K562 (cell line): Measurements from ENCODE around the gene PBXIP1. TPM values are rescaled to one million over a fixed set of nuclear protein-coding genes. Genes with fewer than 3 reads are reported as not detected.
A peak's percentile ranks its signal among the peaks of the same experiment; 100 is the strongest.

ENCODE experiments used
- BCL6 ChIP-seq: fragments of 250-450 bp; sonication (Bioruptor Pico); IDR thresholded peaks from 2 replicates; pipeline ENCODE4 v1.4.0; 2020
- CBFB ChIP-seq: sonication (generic); formaldehyde crosslinking; IDR thresholded peaks from 2 replicates; pipeline ENCODE4 v1.4.0; 2020; ENCODE audit warnings: mild to moderate bottlenecking, missing genetic modification reagents
- EGR1 ChIP-seq: fragments of 450-650 bp; conservative IDR thresholded peaks from 2 replicates; pipeline ENCODE4 v1.6.1; 2017; ENCODE audit warnings: mild to moderate bottlenecking
- JUN ChIP-seq, 2 experiments: sonication (generic) in 1 of 2; formaldehyde crosslinking in 1 of 2; IDR thresholded peaks; 2 replicates each; pipeline versions ENCODE4 v1.6.1 to v1.8.0; 2012 to 2022; ENCODE audit warnings: borderline replicate concordance in 2 of 2, mild to moderate bottlenecking in 2 of 2, improper control_type of control experiment in 1 of 2, low read depth in 1 of 2, low read length in 1 of 2, missing genetic modification reagents in 1 of 2
- MAZ ChIP-seq, 2 experiments: fragments of 450-650 bp in 1 of 2; sonication (generic) in 1 of 2; formaldehyde crosslinking; IDR thresholded peaks in 1 of 2; conservative IDR thresholded peaks in 1 of 2; 2 replicates each; pipeline versions ENCODE4 v1.4.0 to v1.5.0; 2020; ENCODE audit warnings: mild to moderate bottlenecking in 1 of 2, missing genetic modification reagents in 1 of 2
- MBD2 ChIP-seq: sonication (generic); IDR thresholded peaks from 2 replicates; pipeline ENCODE4 v1.6.1; 2016; ENCODE audit warnings: low read depth, borderline replicate concordance
- MTA1 ChIP-seq: fragments of 450-650 bp; IDR thresholded peaks from 2 replicates; pipeline ENCODE4 v1.6.1; 2017; ENCODE audit warnings: borderline replicate concordance
- PHB2 ChIP-seq: fragments of 450-650 bp; IDR thresholded peaks from 2 replicates; pipeline ENCODE4 v1.6.1; 2017; ENCODE audit warnings: low read depth
- PKNOX1 ChIP-seq: fragments of 450-650 bp; IDR thresholded peaks from 2 replicates; pipeline ENCODE4 v1.6.1; 2016
- SETDB1 ChIP-seq: IDR thresholded peaks from one replicate; pipeline ENCODE4 v1.6.1; 2012; ENCODE audit warnings: low read length, control low read depth, inconsistent platforms
- SMARCB1 ChIP-seq: IDR thresholded peaks from 2 replicates; pipeline ENCODE4 v1.6.1; 2011; ENCODE audit warnings: improper control_type of control experiment, low read depth; ENCODE audit not compliant: insufficient read length
- SMC3 ChIP-seq: conservative IDR thresholded peaks from 2 replicates; pipeline ENCODE4 v1.6.1; 2011; ENCODE audit warnings: low read depth, low read length, improper control_type of control experiment; ENCODE audit not compliant: insufficient read depth
- U2AF1 ChIP-seq: fragments of 200-400 bp; formaldehyde crosslinking; optimal IDR thresholded peaks from 2 replicates; pipeline ENCODE3; 2017; ENCODE audit warnings: mild to moderate bottlenecking, low read depth, low read length, moderate library complexity
- ZBED1 ChIP-seq: IDR thresholded peaks from 2 replicates; pipeline ENCODE4 v1.6.1; 2014
- ZFP30 ChIP-seq: fragments of 250-450 bp; sonication (Bioruptor Pico); IDR thresholded peaks from 2 replicates; pipeline ENCODE4 v1.8.0; 2022; ENCODE audit warnings: moderate library complexity, mild to moderate bottlenecking, inconsistent platforms, borderline replicate concordance
- ZFP91 ChIP-seq: sonication (generic); formaldehyde crosslinking; IDR thresholded peaks from 2 replicates; pipeline ENCODE4 v1.8.0; 2022; ENCODE audit warnings: mild to moderate bottlenecking, missing genetic modification reagents
- ZKSCAN3 ChIP-seq: fragments of 250-450 bp; sonication (Bioruptor Pico); IDR thresholded peaks from 2 replicates; pipeline ENCODE4 v1.4.0; 2020
- polyA plus RNA-seq, 8 experiments: library from polyadenylated mRNA; depleted of rRNA in 4 of 8; stranded (reverse) in 5 of 8; unstranded in 3 of 8; fragments of >200 nt; fragmentation: Nextera tagmentation in 2 of 8; fragmentation: Illumina TruSeq in 1 of 8; extraction: Ambion mirVana in 2 of 8; extraction: Trizol in 1 of 8; gene quantifications; 2 replicates each; pipeline versions ENCODE4 v1.2.1 to v1.2.3, GENCODE V29; 2011 to 2014; ENCODE audit warnings: inconsistent platforms in 1 of 8, missing spikeins in 1 of 8
- total RNA-seq, 7 experiments: library from RNA; depleted of rRNA in 6 of 7; stranded (reverse); fragments of >200 nt in 6 of 7; fragmentation: Illumina TruSeq in 2 of 7; extraction: Trizol in 2 of 7; gene quantifications; 2 replicates each; pipeline versions ENCODE4 v1.2.1 to v1.2.3, GENCODE V29; 2011 to 2021; ENCODE audit warnings: low replicate concordance in 1 of 7
- TF ChIP-seq, protein P1 (sequence below): fragments of 200-800 bp; sonication (Bioruptor generic); IDR thresholded peaks from 2 replicates; pipeline ENCODE4 v1.6.1; 2016; ENCODE audit warnings: missing genetic modification characterization, missing compliant biosample characterization
- TF ChIP-seq, protein P2 (sequence below): fragments of 450-650 bp; IDR thresholded peaks from one replicate; pipeline ENCODE4 v1.6.1; 2018; ENCODE audit warnings: mild to moderate bottlenecking, moderate library complexity; ENCODE audit not compliant: partially characterized antibody

Gene PBXIP1
- total and polyA plus RNA-seq, 9 of the 15 experiments (the other 6 are each of a cell fraction or from before 2014, with no cell fraction given) = 0.13 to 8.3 (median 5.8) TPM

DNA sequence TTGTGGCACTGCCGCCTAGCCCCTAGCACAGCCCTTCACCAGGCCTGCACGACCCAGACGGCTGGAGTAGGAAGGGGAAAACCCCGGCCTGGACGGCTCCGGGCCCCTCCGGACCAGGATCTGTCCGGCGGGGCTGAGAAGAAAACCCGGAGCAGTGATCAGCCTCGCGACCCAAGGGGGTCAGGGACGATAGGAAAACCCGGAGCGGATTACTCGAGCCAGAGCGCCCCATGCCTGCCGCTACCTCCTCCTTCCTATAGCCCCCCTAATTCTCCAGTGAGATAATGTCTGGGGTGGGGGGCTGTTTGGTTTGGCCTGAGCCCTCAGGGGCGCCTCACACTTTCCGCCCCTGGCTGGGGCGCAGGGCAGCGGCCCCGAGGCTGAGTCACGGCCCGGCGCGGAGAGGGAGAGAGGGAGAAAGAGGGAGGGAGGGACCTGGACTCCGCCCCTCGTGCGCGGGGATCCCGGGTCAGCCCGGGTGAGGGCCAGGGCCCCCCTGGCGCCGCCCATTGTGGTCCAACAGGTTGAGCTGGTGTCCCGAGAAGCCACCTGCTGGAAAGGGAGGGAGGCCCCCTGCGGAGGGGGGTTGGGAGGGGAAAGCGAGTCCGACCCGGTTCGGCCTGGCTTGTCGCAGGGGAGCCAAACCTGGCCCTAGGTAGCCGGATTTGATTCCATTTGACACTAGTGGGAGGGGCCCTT, 45.0 kb upstream of the PBXIP1 start (continued):
- TF ChIP-seq, protein P1, sequence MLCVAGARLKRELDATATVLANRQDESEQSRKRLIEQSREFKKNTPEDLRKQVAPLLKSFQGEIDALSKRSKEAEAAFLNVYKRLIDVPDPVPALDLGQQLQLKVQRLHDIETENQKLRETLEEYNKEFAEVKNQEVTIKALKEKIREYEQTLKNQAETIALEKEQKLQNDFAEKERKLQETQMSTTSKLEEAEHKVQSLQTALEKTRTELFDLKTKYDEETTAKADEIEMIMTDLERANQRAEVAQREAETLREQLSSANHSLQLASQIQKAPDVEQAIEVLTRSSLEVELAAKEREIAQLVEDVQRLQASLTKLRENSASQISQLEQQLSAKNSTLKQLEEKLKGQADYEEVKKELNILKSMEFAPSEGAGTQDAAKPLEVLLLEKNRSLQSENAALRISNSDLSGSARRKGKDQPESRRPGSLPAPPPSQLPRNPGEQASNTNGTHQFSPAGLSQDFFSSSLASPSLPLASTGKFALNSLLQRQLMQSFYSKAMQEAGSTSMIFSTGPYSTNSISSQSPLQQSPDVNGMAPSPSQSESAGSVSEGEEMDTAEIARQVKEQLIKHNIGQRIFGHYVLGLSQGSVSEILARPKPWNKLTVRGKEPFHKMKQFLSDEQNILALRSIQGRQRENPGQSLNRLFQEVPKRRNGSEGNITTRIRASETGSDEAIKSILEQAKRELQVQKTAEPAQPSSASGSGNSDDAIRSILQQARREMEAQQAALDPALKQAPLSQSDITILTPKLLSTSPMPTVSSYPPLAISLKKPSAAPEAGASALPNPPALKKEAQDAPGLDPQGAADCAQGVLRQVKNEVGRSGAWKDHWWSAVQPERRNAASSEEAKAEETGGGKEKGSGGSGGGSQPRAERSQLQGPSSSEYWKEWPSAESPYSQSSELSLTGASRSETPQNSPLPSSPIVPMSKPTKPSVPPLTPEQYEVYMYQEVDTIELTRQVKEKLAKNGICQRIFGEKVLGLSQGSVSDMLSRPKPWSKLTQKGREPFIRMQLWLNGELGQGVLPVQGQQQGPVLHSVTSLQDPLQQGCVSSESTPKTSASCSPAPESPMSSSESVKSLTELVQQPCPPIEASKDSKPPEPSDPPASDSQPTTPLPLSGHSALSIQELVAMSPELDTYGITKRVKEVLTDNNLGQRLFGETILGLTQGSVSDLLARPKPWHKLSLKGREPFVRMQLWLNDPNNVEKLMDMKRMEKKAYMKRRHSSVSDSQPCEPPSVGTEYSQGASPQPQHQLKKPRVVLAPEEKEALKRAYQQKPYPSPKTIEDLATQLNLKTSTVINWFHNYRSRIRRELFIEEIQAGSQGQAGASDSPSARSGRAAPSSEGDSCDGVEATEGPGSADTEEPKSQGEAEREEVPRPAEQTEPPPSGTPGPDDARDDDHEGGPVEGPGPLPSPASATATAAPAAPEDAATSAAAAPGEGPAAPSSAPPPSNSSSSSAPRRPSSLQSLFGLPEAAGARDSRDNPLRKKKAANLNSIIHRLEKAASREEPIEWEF (CRISPR knock-in tag) = no peak
- TF ChIP-seq SMARCB1 (no peak), SMC3 (peak; percentile 13; the same call in 1 of the 2 replicates), EGR1 (peak; percentile 33; the same call in 1 of the 2 replicates), SETDB1 (no peak), ZBED1 (no peak), ZKSCAN3 (CRISPR knock-in tag) (no peak), MBD2 (peak; percentile 82; the same call in 1 of the 2 replicates), MTA1 (peak; percentile 87), JUN (IDR thresholded peaks at IDR 0.05; ENCODE audit: borderline replicate concordance, low read depth, low read length) (peak; percentile 77), JUN (CRISPR knock-in tag; IDR thresholded peaks at IDR 0.05; ENCODE audit: borderline replicate concordance) (peak; percentile 70; the same call in 1 of the 2 replicates), ZFP30 (CRISPR knock-in tag) (no peak), PKNOX1 (peak; percentile 59), MAZ (CRISPR knock-in tag; conservative IDR thresholded peaks at IDR 0.05 in 1 of 2, IDR thresholded peaks at IDR 0.05 in 1 of 2) (peak; percentile 94 to 99), BCL6 (CRISPR knock-in tag) (no peak), ZFP91 (CRISPR knock-in tag) (no peak), PHB2 (no peak), U2AF1 (peak; percentile 47), CBFB (CRISPR knock-in tag) (no peak)
- TF ChIP-seq, protein P2, sequence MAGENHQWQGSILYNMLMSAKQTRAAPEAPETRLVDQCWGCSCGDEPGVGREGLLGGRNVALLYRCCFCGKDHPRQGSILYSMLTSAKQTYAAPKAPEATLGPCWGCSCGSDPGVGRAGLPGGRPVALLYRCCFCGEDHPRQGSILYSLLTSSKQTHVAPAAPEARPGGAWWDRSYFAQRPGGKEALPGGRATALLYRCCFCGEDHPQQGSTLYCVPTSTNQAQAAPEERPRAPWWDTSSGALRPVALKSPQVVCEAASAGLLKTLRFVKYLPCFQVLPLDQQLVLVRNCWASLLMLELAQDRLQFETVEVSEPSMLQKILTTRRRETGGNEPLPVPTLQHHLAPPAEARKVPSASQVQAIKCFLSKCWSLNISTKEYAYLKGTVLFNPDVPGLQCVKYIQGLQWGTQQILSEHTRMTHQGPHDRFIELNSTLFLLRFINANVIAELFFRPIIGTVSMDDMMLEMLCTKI = no peak
